Upper lobe of left lung (tissue), 6 donors: ENCODE results near the gene AP1S2. TPM values are rescaled to one million over a fixed set of nuclear protein-coding genes. Genes with fewer than 3 reads are reported as not detected.

ENCODE experiments used
- ATAC-seq, 2 donors: fragments of 200-7000 bp; cut with Tn5 transposase; one replicate each; pipeline ENCODE4 v1.9.1; 2022; ENCODE audit warnings: mild to moderate bottlenecking in 2 of 2, moderate library complexity in 2 of 2; ENCODE audit not compliant: low FRiP score in 2 of 2
- DNase-seq, 2 donors: peaks; one replicate each; pipeline ENCODE4 v3.0.0-alpha.2; 2019 to 2020
- H3K27ac ChIP-seq, 4 donors: fragments of 200-600 bp; sonication (generic); one replicate each; pipeline ENCODE4 v1.5.1; 2016 to 2019
- H3K27me3 ChIP-seq, 4 donors: fragments of 200-600 bp; sonication (generic); one replicate each; pipeline ENCODE4 v1.5.1; 2017 to 2019
- H3K36me3 ChIP-seq, 4 donors: fragments of 200-600 bp; sonication (generic); one replicate each; pipeline ENCODE4 v1.5.1; 2016 to 2019
- H3K4me1 ChIP-seq, 4 donors: fragments of 200-600 bp; sonication (generic); one replicate each; pipeline ENCODE4 v1.5.1; 2018 to 2019
- H3K4me3 ChIP-seq, 4 donors: fragments of 200-600 bp; sonication (generic); one replicate each; pipeline ENCODE4 v1.5.1; 2017 to 2019; ENCODE audit warnings: mild to moderate bottlenecking in 2 of 4, moderate library complexity in 1 of 4
- H3K9me3 ChIP-seq, 4 donors: fragments of 200-600 bp; sonication (generic); one replicate each; pipeline ENCODE4 v1.5.1; 2018 to 2019
- CTCF ChIP-seq, 6 experiments: fragments of 450-650 bp in 4 of 6; fragments of 200-600 bp in 2 of 6; sonication (generic) in 2 of 6; IDR thresholded peaks; one replicate each; pipeline ENCODE4 v1.5.1; 2016 to 2019; ENCODE audit warnings: antibody characterized with exemption in 6 of 6
- EP300 ChIP-seq, 4 donors: sonication (generic); formaldehyde crosslinking; IDR thresholded peaks; one replicate each; pipeline ENCODE4 v1.5.1; 2017; ENCODE audit warnings: antibody characterized with exemption in 4 of 4, control low read depth in 2 of 4
- POLR2A ChIP-seq, 4 donors: fragments of 450-650 bp; IDR thresholded peaks; one replicate each; pipeline ENCODE4 v1.5.1; 2016 to 2017; ENCODE audit warnings: antibody characterized with exemption in 4 of 4, mild to moderate bottlenecking in 2 of 4
- POLR2AphosphoS5 ChIP-seq, 2 donors: sonication (generic); formaldehyde crosslinking; IDR thresholded peaks; one replicate each; pipeline ENCODE4 v1.5.1; 2017; ENCODE audit warnings: antibody characterized with exemption in 2 of 2
- WGBS, 2 donors: methylation state at CpG; one replicate each; pipeline ENCODE4 v1.1.5; 2017 to 2018; 5-methylcytosine and 5-hydroxymethylcytosine counted together
- total RNA-seq, 6 donors: library from RNA; depleted of rRNA in 4 of 6; stranded (reverse); fragments of >200 nt in 4 of 6; gene quantifications; one replicate each; pipeline versions ENCODE4 v1.1.0 to v1.2.1, GENCODE V29; 2016 to 2021
- donor health status: DM: no; HTN: no; CAD: no; lungs with moderate emphysema.
- donor health status: DM: no; HTN: yes; CAD: no; lungs with severe emphysema.

AP1S2 gene
- total RNA-seq, 6 donors from 2014 or later = 12.7 to 51.7 (median 30.6) TPM

- DNase-seq (no peak), ATAC-seq (no peak)
- no peak overlapping the region for H3K27ac ChIP-seq
- peaks cover 0 to 5% (median 0%) of the 10 kb centered on the region in 4 donors for H3K9me3 ChIP-seq
- TF ChIP-seq POLR2AphosphoS5 (IDR thresholded peaks at IDR 0.05) = no peak
- no peak for TF ChIP-seq POLR2A (IDR thresholded peaks at IDR 0.05)
- no peak for TF ChIP-seq EP300 (IDR thresholded peaks at IDR 0.05)
- TF ChIP-seq CTCF (IDR thresholded peaks at IDR 0.05) = no peak
- H3K4me3 ChIP-seq = no peak overlapping the region
- no peaks in the 10 kb centered on the region for H3K27me3 ChIP-seq
- no peaks in the 10 kb centered on the region for H3K4me1 ChIP-seq
- 70 to 80% methylated on average over 2 to 4 of the region's 4 CpGs for WGBS, 2 donors
- H3K36me3 ChIP-seq = no peaks in the 10 kb centered on the region
Measured at GRCh38 chrX:15877380-15877779, 22.8 kb upstream of the AP1S2 start.

GRCh38 chrX:15874672-15875071 lies 20.1 kb upstream of the AP1S2 start:
- H3K27ac ChIP-seq = no peak overlapping the region
- H3K4me3 ChIP-seq = no peak overlapping the region
- no peaks in the 10 kb centered on the region for H3K4me1 ChIP-seq
- ATAC-seq (no peak), DNase-seq (no peak)
- peaks cover 0 to 5% (median 0%) of the 10 kb centered on the region in 4 donors for H3K9me3 ChIP-seq
- TF ChIP-seq POLR2AphosphoS5 (IDR thresholded peaks at IDR 0.05) (no peak), POLR2A (IDR thresholded peaks at IDR 0.05) (no peak), EP300 (IDR thresholded peaks at IDR 0.05) (no peak), CTCF (IDR thresholded peaks at IDR 0.05) (no peak)
- no peaks in the 10 kb centered on the region for H3K27me3 ChIP-seq
- H3K36me3 ChIP-seq = no peaks in the 10 kb centered on the region
- WGBS, 2 donors = 67 to 88% methylated on average over 3 of the region's 3 CpGs

GRCh38 chrX:15873566-15873965 lies 19.0 kb upstream of the AP1S2 start:
- ATAC-seq (no peak), DNase-seq (no peak)
- Histone ChIP-seq H3K36me3 (no peaks in the 10 kb centered on the region), H3K4me1 (no peaks in the 10 kb centered on the region), H3K27ac (no peak overlapping the region), H3K27me3 (no peaks in the 10 kb centered on the region), H3K4me3 (no peak overlapping the region), H3K9me3 (no peaks in the 10 kb centered on the region)
- TF ChIP-seq POLR2A (IDR thresholded peaks at IDR 0.05) = no peak
- no peak for TF ChIP-seq POLR2AphosphoS5 (IDR thresholded peaks at IDR 0.05)
- no peak for TF ChIP-seq EP300 (IDR thresholded peaks at IDR 0.05)
- TF ChIP-seq CTCF (IDR thresholded peaks at IDR 0.05) = no peak
- WGBS, 2 donors = 71 to 81% methylated on average over 4 of the region's 4 CpGs

GRCh38 chrX:15870310-15870709 lies 15.7 kb upstream of the AP1S2 start:
- Histone ChIP-seq H3K36me3 (no peaks in the 10 kb centered on the region), H3K4me1 (no peaks in the 10 kb centered on the region), H3K9me3 (no peaks in the 10 kb centered on the region), H3K4me3 (no peak overlapping the region), H3K27me3 (no peaks in the 10 kb centered on the region), H3K27ac (no peak overlapping the region)
- DNase-seq (no peak), ATAC-seq (no peak)
- 66 to 72% methylated on average over 4 of the region's 4 CpGs for WGBS, 2 donors
- no peak for TF ChIP-seq EP300 (IDR thresholded peaks at IDR 0.05)
- TF ChIP-seq POLR2AphosphoS5 (IDR thresholded peaks at IDR 0.05) = no peak
- no peak for TF ChIP-seq CTCF (IDR thresholded peaks at IDR 0.05)
- TF ChIP-seq POLR2A (IDR thresholded peaks at IDR 0.05) = no peak

GRCh38 chrX:15869695-15870094 lies 15.1 kb upstream of the AP1S2 start:
- 94 to 95% methylated on average over 4 of the region's 4 CpGs for WGBS, 2 donors
- DNase-seq (peak in 1 of 2 donors; percentile 5), ATAC-seq (no peak)
- no peak for TF ChIP-seq EP300 (IDR thresholded peaks at IDR 0.05)
- TF ChIP-seq POLR2A (IDR thresholded peaks at IDR 0.05) = no peak
- TF ChIP-seq CTCF (IDR thresholded peaks at IDR 0.05) = no peak
- TF ChIP-seq POLR2AphosphoS5 (IDR thresholded peaks at IDR 0.05) = no peak
- Histone ChIP-seq H3K9me3 (no peaks in the 10 kb centered on the region), H3K27me3 (no peaks in the 10 kb centered on the region), H3K36me3 (no peaks in the 10 kb centered on the region), H3K27ac (no peak overlapping the region), H3K4me3 (no peak overlapping the region), H3K4me1 (no peaks in the 10 kb centered on the region)
